Measurements from ENCODE around the gene ENTREP1.

The ENTREP1 gene

DNA sequence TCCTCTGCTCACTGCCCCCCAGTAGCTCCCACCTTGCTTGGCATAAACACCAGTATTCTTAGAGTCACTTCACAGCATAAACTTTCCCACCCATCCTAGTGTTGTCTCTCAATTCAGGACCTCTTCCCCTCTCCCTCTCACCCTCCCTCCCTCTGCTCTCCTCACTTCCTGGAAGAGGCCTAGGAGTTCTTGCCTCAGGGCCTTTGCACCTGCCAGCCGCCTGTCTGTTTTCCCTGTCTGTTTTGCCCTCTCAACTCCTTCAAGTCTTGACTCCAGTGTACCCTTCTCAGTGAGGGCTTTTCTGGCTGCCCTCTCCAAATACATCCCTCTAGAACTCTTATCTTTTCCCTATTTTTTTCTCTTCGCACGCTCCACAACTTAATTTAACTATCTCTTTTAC is 86.2 kb downstream of the ENTREP1 start:
- Histone ChIP-seq H3K27me3 (ENCODE audit: low read length) (no peaks in the 10 kb centered on the region), H3K36me3 (ENCODE audit: low read length) (no peaks in the 10 kb centered on the region), H3F3A (ENCODE audit: insufficient read depth) (no peaks in the 10 kb centered on the region), H3K4me3 (ENCODE audit: insufficient read depth, low read length, poor library complexity, severe bottlenecking) (no peak overlapping the region), H2AFZ (ENCODE audit: low read depth, low read length, severe bottlenecking) (no peak overlapping the region), H3K9me2 (replicated peaks; ENCODE audit: insufficient read depth, low read length) (no peaks in the 10 kb centered on the region), H4K20me1 (ENCODE audit: low read depth, low read length) (no peaks in the 10 kb centered on the region), H3K27ac (ENCODE audit: low read depth, low read length) (no peak overlapping the region), H3K9me3 (ENCODE audit: insufficient read depth, low read length) (no peaks in the 10 kb centered on the region), H3K9ac (ENCODE audit: low read length) (no peak overlapping the region), H3K79me2 (ENCODE audit: insufficient read depth, low read length) (no peaks in the 10 kb centered on the region), H3K4me2 (ENCODE audit: low read depth, low read length, poor library complexity, severe bottlenecking) (no peak overlapping the region)
- no peak for TF ChIP-seq EZH2phosphoT487 (conservative IDR thresholded peaks at IDR 0.05; ENCODE audit: low read length)
- TF ChIP-seq, protein P1, sequence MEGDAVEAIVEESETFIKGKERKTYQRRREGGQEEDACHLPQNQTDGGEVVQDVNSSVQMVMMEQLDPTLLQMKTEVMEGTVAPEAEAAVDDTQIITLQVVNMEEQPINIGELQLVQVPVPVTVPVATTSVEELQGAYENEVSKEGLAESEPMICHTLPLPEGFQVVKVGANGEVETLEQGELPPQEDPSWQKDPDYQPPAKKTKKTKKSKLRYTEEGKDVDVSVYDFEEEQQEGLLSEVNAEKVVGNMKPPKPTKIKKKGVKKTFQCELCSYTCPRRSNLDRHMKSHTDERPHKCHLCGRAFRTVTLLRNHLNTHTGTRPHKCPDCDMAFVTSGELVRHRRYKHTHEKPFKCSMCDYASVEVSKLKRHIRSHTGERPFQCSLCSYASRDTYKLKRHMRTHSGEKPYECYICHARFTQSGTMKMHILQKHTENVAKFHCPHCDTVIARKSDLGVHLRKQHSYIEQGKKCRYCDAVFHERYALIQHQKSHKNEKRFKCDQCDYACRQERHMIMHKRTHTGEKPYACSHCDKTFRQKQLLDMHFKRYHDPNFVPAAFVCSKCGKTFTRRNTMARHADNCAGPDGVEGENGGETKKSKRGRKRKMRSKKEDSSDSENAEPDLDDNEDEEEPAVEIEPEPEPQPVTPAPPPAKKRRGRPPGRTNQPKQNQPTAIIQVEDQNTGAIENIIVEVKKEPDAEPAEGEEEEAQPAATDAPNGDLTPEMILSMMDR (IDR thresholded peaks at IDR 0.05; ENCODE audit: insufficient read depth, low read length, poor library complexity, severe bottlenecking): no peak

DNA sequence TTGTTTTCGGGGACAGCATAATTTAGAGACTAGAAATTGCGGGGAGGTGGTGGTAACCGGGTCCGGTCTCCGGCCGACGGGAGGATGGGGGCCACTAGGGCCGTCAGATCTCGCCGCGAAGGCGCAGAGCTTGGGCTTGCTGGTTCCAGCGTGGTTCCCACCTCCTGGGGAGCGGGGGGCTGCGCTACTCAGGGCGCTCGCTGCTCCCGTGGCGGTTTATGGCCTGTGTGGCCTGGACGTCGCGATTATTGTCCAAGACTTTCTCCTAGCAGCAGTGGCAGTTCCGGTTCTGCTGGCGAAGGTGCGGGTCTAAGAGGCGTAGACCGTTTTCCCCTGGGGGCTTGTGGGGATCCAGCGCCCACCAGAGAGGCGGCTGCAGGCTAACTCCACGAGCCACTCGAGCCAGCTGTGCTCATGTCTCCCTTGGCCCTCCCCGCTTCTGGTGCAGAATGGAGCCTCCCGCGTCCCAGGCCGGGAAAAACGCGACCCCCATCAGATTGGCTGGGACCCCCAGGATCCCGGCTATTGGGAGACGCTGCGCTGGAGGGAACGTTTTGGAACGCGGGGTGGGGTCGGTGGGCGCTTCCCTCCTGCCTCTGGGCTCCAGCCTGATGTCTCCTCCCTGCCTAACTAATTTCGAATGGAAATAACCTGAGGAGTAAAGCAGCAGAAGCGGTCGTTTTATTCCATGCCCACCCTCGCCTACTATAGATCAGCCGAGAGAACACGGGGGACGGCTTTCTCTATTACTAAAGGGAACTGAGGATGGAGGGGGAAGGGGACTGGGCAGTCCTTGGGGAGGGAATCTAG is 87.1 kb downstream of the ENTREP1 start:
- Histone ChIP-seq H3F3A (ENCODE audit: insufficient read depth) (no peaks in the 10 kb centered on the region), H3K27ac (ENCODE audit: low read depth, low read length) (no peak overlapping the region), H3K36me3 (ENCODE audit: low read length) (no peaks in the 10 kb centered on the region), H3K9me3 (ENCODE audit: insufficient read depth, low read length) (no peaks in the 10 kb centered on the region), H3K4me3 (ENCODE audit: insufficient read depth, low read length, poor library complexity, severe bottlenecking) (no peak overlapping the region), H3K9ac (ENCODE audit: low read length) (no peak overlapping the region), H4K20me1 (ENCODE audit: low read depth, low read length) (no peaks in the 10 kb centered on the region), H3K79me2 (ENCODE audit: insufficient read depth, low read length) (no peaks in the 10 kb centered on the region), H3K4me2 (ENCODE audit: low read depth, low read length, poor library complexity, severe bottlenecking) (no peak overlapping the region), H2AFZ (ENCODE audit: low read depth, low read length, severe bottlenecking) (no peak overlapping the region), H3K9me2 (replicated peaks; ENCODE audit: insufficient read depth, low read length) (no peaks in the 10 kb centered on the region), H3K27me3 (ENCODE audit: low read length) (no peaks in the 10 kb centered on the region)
- TF ChIP-seq, protein P1 (IDR thresholded peaks at IDR 0.05; ENCODE audit: insufficient read depth, low read length, poor library complexity, severe bottlenecking): no peak
- no peak for TF ChIP-seq EZH2phosphoT487 (conservative IDR thresholded peaks at IDR 0.05; ENCODE audit: low read length)

DNA sequence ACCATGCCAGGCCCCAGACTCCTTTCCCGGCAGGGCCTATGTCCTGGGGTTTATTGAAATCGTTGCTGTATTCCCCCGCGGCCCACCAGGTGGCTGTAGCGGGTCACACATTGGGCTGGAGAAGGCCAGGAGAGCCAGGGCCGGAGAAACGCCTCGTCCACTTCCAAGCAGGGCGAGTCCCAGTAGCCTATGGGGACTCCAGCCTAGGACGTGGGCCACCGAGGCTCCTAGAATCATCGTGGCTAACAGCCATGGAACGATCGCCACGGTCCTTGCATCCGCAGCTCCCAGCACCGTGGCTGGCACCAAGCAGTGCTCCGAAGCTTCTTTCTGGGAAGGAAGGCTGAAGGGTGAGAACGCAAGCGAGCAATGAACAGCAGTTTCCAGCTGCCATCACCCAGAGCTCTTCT is 87.7 kb downstream of the ENTREP1 start:
- Histone ChIP-seq H3K4me2 (ENCODE audit: low read depth, low read length, poor library complexity, severe bottlenecking) (no peak overlapping the region), H3K79me2 (ENCODE audit: insufficient read depth, low read length) (no peaks in the 10 kb centered on the region), H3K4me3 (ENCODE audit: insufficient read depth, low read length, poor library complexity, severe bottlenecking) (no peak overlapping the region), H3K9me2 (replicated peaks; ENCODE audit: insufficient read depth, low read length) (no peaks in the 10 kb centered on the region), H3K36me3 (ENCODE audit: low read length) (no peaks in the 10 kb centered on the region), H4K20me1 (ENCODE audit: low read depth, low read length) (no peaks in the 10 kb centered on the region), H3F3A (ENCODE audit: insufficient read depth) (no peaks in the 10 kb centered on the region), H3K9me3 (ENCODE audit: insufficient read depth, low read length) (no peaks in the 10 kb centered on the region), H3K9ac (ENCODE audit: low read length) (no peak overlapping the region), H3K27me3 (ENCODE audit: low read length) (no peaks in the 10 kb centered on the region), H2AFZ (ENCODE audit: low read depth, low read length, severe bottlenecking) (no peak overlapping the region), H3K27ac (ENCODE audit: low read depth, low read length) (no peak overlapping the region)
- TF ChIP-seq, protein P1 (IDR thresholded peaks at IDR 0.05; ENCODE audit: insufficient read depth, low read length, poor library complexity, severe bottlenecking): no peak
- no peak for TF ChIP-seq EZH2phosphoT487 (conservative IDR thresholded peaks at IDR 0.05; ENCODE audit: low read length)
